Measurements from ENCODE around the gene NRXN3.

- TF ChIP-seq CTCF (IDR thresholded peaks at IDR 0.05; ENCODE audit: low read length) (no peak), EZH2 (IDR thresholded peaks at IDR 0.05; ENCODE audit: borderline replicate concordance, low read length) (no peak)
These were observed 1387.1 kb downstream of the NRXN3 start for GRCh38 chr14:79557309-79557708.

All from OCI-LY1 (cell line).